NCI-H1417 (cell line): Measurements from ENCODE around the gene PCDHAC2.

Experiments
- DNase-seq, 3 experiments: peaks; one replicate each; lab custom pipeline; 2025; lab: John Stamatoyannopoulos, UW

PCDHAC2 gene

GRCh38 chr5:140966293-140967225 is at the start of gene PCDHAC2:
TSS of gene PCDHAC2 (plus strand) at chr5:140966476. CDS start at chr5:140966767, 291 bp downstream.
- DNase-seq: peak; percentile 58 to 80 (median 73)

- DNase-seq: no peak
Measured at GRCh38 chr5:140923601-140924000, 42.7 kb upstream of the PCDHAC2 start.

- peak; percentile 51 to 88 (median 87) for DNase-seq
Measured at GRCh38 chr5:140925806-140926442, 40.4 kb upstream of the PCDHAC2 start, which contains the start of gene PCDHAC1. TSS of gene PCDHAC1 (plus strand) at chr5:140926299. CDS start at chr5:140926893, 594 bp downstream.

GRCh38 chr5:140926443-140927227 is 39.6 kb upstream of the PCDHAC2 start:
- DNase-seq: peak; percentile 81 to 89 (median 87)

GRCh38 chr5:140927228-140927573 is 39.1 kb upstream of the PCDHAC2 start:
- no peak for DNase-seq

- no peak for DNase-seq
Measured at GRCh38 chr5:140934964-140935606, 31.2 kb upstream of the PCDHAC2 start.

- DNase-seq: no peak
Measured at GRCh38 chr5:140946578-140946977, 19.7 kb upstream of the PCDHAC2 start.

GRCh38 chr5:140951636-140952035 is 14.6 kb upstream of the PCDHAC2 start:
- no peak for DNase-seq

GRCh38 chr5:140953234-140953633 is 13.0 kb upstream of the PCDHAC2 start:
- no peak for DNase-seq

GRCh38 chr5:140962190-140962589 is 4.1 kb upstream of the PCDHAC2 start:
- no peak for DNase-seq

- DNase-seq: no peak
Measured at GRCh38 chr5:140964356-140964755, 1.9 kb upstream of the PCDHAC2 start.

GRCh38 chr5:140965905-140966292 is 377 bp upstream of the PCDHAC2 start:
- DNase-seq: peak in 1 of 3 experiments; percentile 74

- no peak for DNase-seq
Measured at GRCh38 chr5:140967226-140967893, 1.1 kb downstream of the PCDHAC2 start.

GRCh38 chr5:140969880-140970279 is 3.6 kb downstream of the PCDHAC2 start:
- no peak for DNase-seq

- no peak for DNase-seq
Measured at GRCh38 chr5:140973550-140973949, 7.3 kb downstream of the PCDHAC2 start.

- no peak for DNase-seq
Measured at GRCh38 chr5:140977003-140977402, 10.7 kb downstream of the PCDHAC2 start.

- DNase-seq: no peak
Measured at GRCh38 chr5:140978260-140978659, 12.0 kb downstream of the PCDHAC2 start.

GRCh38 chr5:140978983-140979382 is 12.7 kb downstream of the PCDHAC2 start:
- DNase-seq: no peak

- DNase-seq: no peak
Measured at GRCh38 chr5:140982083-140982716, 15.9 kb downstream of the PCDHAC2 start.

GRCh38 chr5:140986117-140986521 is 19.8 kb downstream of the PCDHAC2 start:
- DNase-seq: no peak

GRCh38 chr5:140988100-140988499 is 21.8 kb downstream of the PCDHAC2 start:
- DNase-seq: no peak
